Astrocyte of the cerebellum (primary cell): ENCODE results near the gene SYT7.

Source experiments
- DNase-seq: peaks from one replicate; pipeline ENCODE4 v3.0.0-alpha.2; 2011; ENCODE audit warnings: low read depth
- H3K4me3 ChIP-seq: 2 replicates; pipeline ENCODE4 v1.5.1; 2011; ENCODE audit warnings: mild to moderate bottlenecking, low read depth, low read length, moderate library complexity
- in situ Hi-C: cut with HindIII; loops from 2 replicates; pipeline ENCODE4 v1.10.0; 2017; ENCODE audit warnings: low sequenced_read_pairs
- TF ChIP-seq, protein P1 (sequence below): IDR thresholded peaks from 2 replicates; pipeline ENCODE4 v1.5.1; 2012; ENCODE audit warnings: low read length, low read depth, moderate library complexity, mild to moderate bottlenecking; ENCODE audit errors: missing control alignments

SYT7 gene

DNA sequence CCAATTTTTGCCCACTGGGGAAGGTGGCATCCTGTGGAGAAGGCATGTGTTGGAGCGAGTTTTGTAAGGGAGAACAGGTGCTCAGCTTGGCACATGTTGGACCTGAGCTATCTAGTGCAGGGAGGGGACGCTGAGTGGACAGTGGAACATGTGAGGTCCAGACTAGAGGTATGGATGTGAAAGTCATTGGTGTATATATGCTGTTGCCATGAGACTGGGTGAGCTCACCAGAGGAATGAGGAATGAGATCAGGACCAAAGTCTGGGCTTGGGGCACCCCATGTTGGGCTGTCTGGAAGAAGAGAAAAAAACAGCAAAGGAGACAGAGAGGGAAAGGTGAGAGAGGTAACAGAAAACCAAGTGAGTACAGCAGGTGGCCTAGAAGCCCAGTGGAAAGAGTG, 12.3 kb upstream of the SYT7 start:
- H3K4me3 ChIP-seq, result no peak overlapping the region
- DNase-seq, result no peak
- TF ChIP-seq, protein P1, sequence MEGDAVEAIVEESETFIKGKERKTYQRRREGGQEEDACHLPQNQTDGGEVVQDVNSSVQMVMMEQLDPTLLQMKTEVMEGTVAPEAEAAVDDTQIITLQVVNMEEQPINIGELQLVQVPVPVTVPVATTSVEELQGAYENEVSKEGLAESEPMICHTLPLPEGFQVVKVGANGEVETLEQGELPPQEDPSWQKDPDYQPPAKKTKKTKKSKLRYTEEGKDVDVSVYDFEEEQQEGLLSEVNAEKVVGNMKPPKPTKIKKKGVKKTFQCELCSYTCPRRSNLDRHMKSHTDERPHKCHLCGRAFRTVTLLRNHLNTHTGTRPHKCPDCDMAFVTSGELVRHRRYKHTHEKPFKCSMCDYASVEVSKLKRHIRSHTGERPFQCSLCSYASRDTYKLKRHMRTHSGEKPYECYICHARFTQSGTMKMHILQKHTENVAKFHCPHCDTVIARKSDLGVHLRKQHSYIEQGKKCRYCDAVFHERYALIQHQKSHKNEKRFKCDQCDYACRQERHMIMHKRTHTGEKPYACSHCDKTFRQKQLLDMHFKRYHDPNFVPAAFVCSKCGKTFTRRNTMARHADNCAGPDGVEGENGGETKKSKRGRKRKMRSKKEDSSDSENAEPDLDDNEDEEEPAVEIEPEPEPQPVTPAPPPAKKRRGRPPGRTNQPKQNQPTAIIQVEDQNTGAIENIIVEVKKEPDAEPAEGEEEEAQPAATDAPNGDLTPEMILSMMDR, result no peak
- in situ Hi-C loops, result no loop called here

DNA sequence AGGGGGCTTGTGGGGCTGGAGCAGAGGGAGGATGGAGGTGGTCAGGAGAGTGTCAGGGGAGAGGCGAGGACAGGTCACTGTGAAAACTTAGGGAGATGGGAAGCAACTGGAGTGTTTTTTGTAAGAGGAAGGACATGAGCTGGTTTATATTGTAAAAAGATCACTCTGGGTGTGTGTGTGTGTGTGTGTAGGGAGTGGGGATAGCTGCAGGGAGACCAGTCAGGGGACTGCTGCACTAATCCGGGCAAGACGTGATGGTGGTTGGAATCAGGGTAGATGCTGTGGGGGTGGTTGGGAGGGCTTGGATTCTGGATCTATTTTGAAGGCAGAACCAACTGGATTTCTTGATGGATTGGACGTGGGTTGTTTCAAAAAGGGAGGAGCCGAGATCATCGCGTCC, 11.3 kb upstream of the SYT7 start:
- H3K4me3 ChIP-seq, result no peak overlapping the region
- TF ChIP-seq, protein P1, result no peak
- in situ Hi-C loops, result no loop called here
- DNase-seq, result no peak

DNA sequence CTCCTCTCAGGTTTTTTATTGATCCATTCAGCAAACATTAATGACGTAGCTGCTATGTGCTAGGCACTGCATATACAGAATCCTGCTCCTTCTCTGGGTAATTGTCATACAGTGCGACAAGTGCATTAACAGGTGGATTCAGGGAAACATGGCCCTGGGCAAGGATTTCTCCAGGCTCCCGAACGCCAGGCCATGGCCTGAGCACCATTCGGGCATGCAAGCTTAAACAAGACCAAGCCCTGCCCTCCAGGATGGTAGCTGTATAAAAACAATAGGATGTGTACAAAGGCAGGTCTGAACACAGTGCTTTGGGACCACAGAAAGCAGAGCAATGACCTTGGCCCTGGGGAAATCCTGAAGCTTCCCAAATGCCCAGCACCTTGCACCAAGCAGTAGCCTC, 9.1 kb upstream of the SYT7 start:
- DNase-seq, result no peak
- no peak overlapping the region for H3K4me3 ChIP-seq
- TF ChIP-seq, protein P1, result no peak
- in situ Hi-C loops, result no loop called here

GRCh38 chr11:61588728-61589191, 7.9 kb upstream of the SYT7 start:
- TF ChIP-seq, protein P1, result no peak
- in situ Hi-C loops, result no loop called here
- no peak overlapping the region for H3K4me3 ChIP-seq
- DNase-seq, result no peak

GRCh38 chr11:61587951-61588727, 7.3 kb upstream of the SYT7 start:
- TF ChIP-seq, protein P1, result peak; percentile 41
- peak overlapping the region; percentile 26 for H3K4me3 ChIP-seq
- DNase-seq, result no peak
- in situ Hi-C loops, result no loop called here

DNA sequence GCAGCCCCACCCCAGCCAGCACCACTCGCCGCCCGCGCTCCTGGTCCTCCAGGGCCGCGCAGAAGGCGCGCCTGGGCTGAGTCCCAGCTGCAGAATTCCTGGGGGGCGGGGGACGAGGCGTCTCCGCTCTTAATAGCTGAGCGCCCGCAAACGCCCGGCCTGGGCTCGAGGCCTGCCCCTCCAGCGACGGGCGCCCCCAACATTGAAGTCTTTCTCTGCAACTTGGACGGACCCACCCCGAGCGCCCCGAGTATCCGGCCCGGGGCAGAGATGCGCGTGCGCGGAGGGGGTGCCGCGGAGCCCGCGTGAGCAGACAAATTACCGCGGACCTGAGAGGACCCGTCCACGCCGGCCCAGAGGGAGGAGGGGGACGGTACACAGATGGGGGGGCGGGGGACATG, 6.7 kb upstream of the SYT7 start:
- in situ Hi-C loops, result no loop called here
- TF ChIP-seq, protein P1, result no peak
- peak overlapping the region; percentile 26 for H3K4me3 ChIP-seq
- DNase-seq, result no peak
